Mucosa of rectum (tissue), 2 donors: ENCODE results near the gene CAMTA1.
A peak's percentile ranks its signal among the peaks of the same experiment; 100 is the strongest.
"Not testable (repeated sequence)": the region's sequence is repeated elsewhere in the genome, so short reads cannot be mapped to it uniquely, and the experiment has no call there.

Experiments used
- H3K27ac ChIP-seq, 2 donors: one replicate each; pipeline ENCODE4 v1.7.0; 2013; ENCODE audit warnings: inconsistent platforms in 2 of 2, low read depth in 2 of 2, low read length in 2 of 2
- H3K27me3 ChIP-seq, 2 donors: one replicate each; pipeline ENCODE4 v1.7.0; 2013; ENCODE audit warnings: low read length in 2 of 2; ENCODE audit not compliant: control insufficient read depth in 2 of 2, insufficient read depth in 2 of 2
- H3K36me3 ChIP-seq, 2 donors: one replicate each; pipeline ENCODE4 v1.7.0; 2013; ENCODE audit warnings: low read length in 2 of 2; ENCODE audit not compliant: control insufficient read depth in 2 of 2, insufficient read depth in 2 of 2
- H3K4me1 ChIP-seq, 2 donors: one replicate each; pipeline ENCODE4 v1.7.0; 2013; ENCODE audit warnings: low read length in 2 of 2, mild to moderate bottlenecking in 1 of 2; ENCODE audit not compliant: control insufficient read depth in 2 of 2, insufficient read depth in 2 of 2
- H3K4me3 ChIP-seq, 2 donors: one replicate each; pipeline ENCODE4 v1.7.0; 2013; ENCODE audit warnings: low read length in 2 of 2
- H3K9ac ChIP-seq, 2 donors: one replicate each; pipeline ENCODE4 v1.7.0; 2013; ENCODE audit warnings: low read length in 2 of 2, low read depth in 1 of 2, mild to moderate bottlenecking in 1 of 2
- H3K9me3 ChIP-seq, 2 donors: one replicate each; pipeline ENCODE4 v1.7.0; 2013; ENCODE audit warnings: low read length in 2 of 2; ENCODE audit not compliant: control insufficient read depth in 2 of 2
- donor health status: healthy.
- donor health status: Normal muscosa, but diverticular disease.

Gene CAMTA1

GRCh38 chr1:7329868-7330615 lies 544.8 kb downstream of the CAMTA1 start:
- Histone ChIP-seq H3K9me3 (no peaks in the 10 kb centered on the region), H3K9ac (no peak overlapping the region), H3K4me1 (peaks cover 3 to 19% of the 10 kb centered on the region in 2 donors), H3K4me3 (no peak overlapping the region), H3K36me3 (no peaks in the 10 kb centered on the region), H3K27me3 (no peaks in the 10 kb centered on the region), H3K27ac (no peak overlapping the region)

GRCh38 chr1:7330726-7331125 lies 545.5 kb downstream of the CAMTA1 start:
- H3K27me3 ChIP-seq, H3K27ac ChIP-seq, H3K9me3 ChIP-seq, H3K36me3 ChIP-seq, H3K9ac ChIP-seq, H3K4me3 ChIP-seq: not testable (repeated sequence)
- H3K4me1 ChIP-seq: peaks cover 5 to 23% of the 10 kb centered on the region in 2 donors

DNA sequence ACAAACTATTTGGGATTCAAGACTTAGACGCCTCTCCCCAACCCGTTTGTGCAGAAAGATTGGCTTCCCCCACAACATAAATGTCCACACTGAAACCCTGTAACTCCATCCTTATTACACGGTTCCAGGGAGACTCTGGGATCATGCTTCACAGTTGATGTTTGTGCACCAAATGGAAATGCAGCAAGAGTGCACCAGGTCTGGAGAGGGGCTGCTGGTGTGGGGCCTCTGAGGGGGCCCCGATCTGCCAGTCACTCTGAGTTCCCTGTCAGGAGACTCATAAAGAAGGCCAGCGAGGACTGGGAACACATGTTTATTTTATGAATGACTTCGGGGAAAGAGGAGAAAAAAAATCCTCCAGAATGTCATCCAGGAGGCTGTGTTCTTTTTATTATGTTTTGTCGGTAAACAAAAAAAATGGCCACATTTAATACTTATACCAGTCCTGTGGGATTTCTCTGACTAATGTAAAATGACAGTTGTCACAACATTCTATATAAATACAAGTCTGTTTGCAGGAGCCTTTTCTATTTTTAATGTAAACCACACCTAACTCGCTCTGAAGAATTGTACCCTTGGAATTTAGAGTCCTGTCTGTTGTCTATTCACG lies 546.8 kb downstream of the CAMTA1 start:
- H3K27me3 ChIP-seq: no peaks in the 10 kb centered on the region
- no peaks in the 10 kb centered on the region for H3K9me3 ChIP-seq
- no peak overlapping the region for H3K4me3 ChIP-seq
- H3K27ac ChIP-seq: no peak overlapping the region
- no peak overlapping the region for H3K9ac ChIP-seq
- no peaks in the 10 kb centered on the region for H3K36me3 ChIP-seq
- H3K4me1 ChIP-seq: peaks cover 5 to 23% of the 10 kb centered on the region in 2 donors

DNA sequence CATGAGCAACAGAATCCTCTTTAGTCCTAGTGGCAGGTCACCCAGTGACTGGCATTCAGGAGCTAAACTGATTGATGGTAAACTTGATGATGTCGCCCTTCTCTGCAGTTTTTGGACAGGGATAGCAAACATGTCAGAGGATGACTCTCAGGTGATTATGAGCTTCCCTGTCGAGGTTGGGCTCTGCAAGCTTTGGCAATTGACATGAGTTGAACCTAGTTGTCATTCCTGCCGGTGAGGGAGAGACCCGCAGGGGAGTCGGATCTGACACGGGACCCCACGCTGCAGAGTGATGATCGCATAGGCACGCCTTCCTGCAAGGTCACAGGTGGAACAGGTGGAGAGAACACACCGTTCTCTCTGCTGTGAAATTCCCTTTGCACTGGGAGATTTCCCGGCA lies 547.8 kb downstream of the CAMTA1 start:
- Histone ChIP-seq H3K4me1 (peaks cover 5 to 23% of the 10 kb centered on the region in 2 donors), H3K4me3 (no peak overlapping the region), H3K9ac (no peak overlapping the region), H3K9me3 (no peaks in the 10 kb centered on the region), H3K27ac (peak overlapping the region; percentile 43 to 78), H3K27me3 (no peaks in the 10 kb centered on the region), H3K36me3 (no peaks in the 10 kb centered on the region)

DNA sequence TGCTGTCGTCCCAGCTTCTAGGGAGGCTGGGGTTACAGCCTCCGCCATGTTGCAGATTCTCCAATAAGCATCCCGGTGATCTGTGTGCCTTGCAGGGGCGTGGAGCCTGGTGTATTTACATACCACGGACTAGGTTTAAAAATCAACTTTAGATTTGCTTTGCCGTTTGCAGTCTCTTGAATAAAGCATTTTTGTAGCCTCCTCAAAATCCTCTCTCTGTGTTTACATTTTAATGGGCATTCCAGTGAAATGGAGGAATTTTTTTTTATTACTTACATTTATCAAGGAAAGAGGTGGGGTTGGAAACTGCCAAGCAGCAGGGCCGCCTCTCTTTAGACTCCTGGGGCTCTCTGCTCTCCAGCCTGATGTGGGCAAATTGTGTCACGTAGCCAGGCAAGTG lies 548.4 kb downstream of the CAMTA1 start:
- H3K27me3 ChIP-seq: no peaks in the 10 kb centered on the region
- H3K27ac ChIP-seq: peak overlapping the region; percentile 72 to 78
- no peaks in the 10 kb centered on the region for H3K9me3 ChIP-seq
- H3K4me3 ChIP-seq: peak overlapping the region in 1 of 2 donors; percentile 31
- H3K4me1 ChIP-seq: peaks cover 5 to 23% of the 10 kb centered on the region in 2 donors
- no peak overlapping the region for H3K9ac ChIP-seq
- no peaks in the 10 kb centered on the region for H3K36me3 ChIP-seq

DNA sequence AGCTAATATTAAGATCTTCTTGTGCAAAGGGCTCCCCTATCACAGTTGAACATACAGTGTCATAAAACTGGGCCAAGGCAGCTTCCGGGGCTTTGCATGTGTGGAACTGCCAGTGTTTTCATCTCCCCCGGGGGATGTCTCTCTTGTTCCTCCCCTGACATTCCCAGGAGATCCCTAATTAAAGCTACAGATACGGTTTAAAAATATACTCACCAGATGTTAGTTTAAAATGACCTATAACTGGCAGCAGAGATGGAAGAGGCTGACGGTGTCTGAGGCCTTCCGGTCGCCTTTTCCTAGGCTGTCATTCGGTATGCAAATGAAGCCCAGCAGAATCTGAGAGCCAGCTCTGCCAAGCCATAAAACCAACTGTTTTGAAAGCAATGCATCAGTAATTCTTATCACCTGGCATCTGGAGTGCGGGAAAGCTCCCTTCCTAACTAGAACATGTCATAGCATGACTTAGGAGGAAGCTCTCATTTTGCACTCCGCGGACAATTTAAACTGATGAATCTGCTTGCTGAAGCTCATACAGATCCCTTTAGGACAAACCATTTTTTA lies 549.3 kb downstream of the CAMTA1 start:
- peak overlapping the region in 1 of 2 donors; percentile 31 for H3K4me3 ChIP-seq
- no peaks in the 10 kb centered on the region for H3K9me3 ChIP-seq
- H3K9ac ChIP-seq: peak overlapping the region in 1 of 2 donors; percentile 19
- no peaks in the 10 kb centered on the region for H3K36me3 ChIP-seq
- peak overlapping the region; percentile 72 to 78 for H3K27ac ChIP-seq
- no peaks in the 10 kb centered on the region for H3K27me3 ChIP-seq
- H3K4me1 ChIP-seq: peaks cover 5 to 23% of the 10 kb centered on the region in 2 donors

DNA sequence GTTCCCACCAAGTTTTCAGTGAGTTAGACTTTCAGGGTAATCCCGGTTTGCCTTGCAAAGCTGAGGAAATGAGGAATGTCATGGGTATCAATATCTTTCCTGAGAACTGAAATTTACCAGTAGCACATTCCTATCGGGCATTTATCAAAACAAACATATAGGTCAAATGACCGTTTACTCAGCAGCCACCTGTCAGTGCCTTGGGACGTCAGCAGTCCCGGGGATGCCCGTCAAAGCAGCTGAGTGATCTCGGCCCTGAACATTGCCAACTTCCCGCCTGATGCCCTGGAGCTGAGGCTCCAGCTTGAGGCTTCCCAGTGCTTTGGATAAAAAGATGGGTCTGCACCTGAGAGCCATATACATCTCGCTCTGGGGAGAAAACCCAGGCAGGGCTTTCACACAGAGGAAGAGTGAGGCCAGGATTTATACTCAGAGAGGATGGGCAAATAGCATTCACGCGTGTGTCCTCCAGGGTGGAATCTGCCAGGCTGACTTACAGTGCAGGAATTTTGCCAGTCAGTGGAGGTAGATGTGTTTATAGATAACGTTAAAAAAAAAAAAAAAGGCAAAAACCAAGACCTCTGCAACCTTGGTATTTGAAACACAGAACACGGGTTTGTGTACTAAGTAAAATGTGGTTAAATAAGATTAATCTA lies 550.1 kb downstream of the CAMTA1 start:
- Histone ChIP-seq H3K27me3 (no peaks in the 10 kb centered on the region), H3K9ac (no peak overlapping the region), H3K9me3 (no peaks in the 10 kb centered on the region), H3K4me1 (peaks cover 5 to 23% of the 10 kb centered on the region in 2 donors), H3K27ac (peak overlapping the region; percentile 26 to 78), H3K4me3 (no peak overlapping the region), H3K36me3 (no peaks in the 10 kb centered on the region)

DNA sequence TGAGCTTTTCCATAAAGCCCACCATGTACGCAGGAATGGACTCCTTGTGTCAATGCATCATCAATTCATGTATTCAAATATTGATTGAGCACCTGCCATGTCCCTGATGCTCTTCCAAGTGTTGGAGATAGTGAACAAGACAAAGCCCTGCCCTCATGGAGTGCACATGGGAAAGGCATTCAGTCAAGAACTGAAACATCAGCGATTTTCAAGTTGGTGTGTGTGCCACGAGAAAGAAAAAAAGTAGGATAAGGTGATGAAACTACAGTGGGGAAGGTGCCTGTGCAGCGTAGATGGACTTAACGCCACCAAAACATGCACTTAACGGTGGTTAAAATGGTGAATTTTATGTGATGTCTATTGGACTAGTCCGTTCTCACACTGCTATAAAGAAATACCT lies 553.2 kb downstream of the CAMTA1 start:
- H3K9ac ChIP-seq: no peak overlapping the region
- no peaks in the 10 kb centered on the region for H3K36me3 ChIP-seq
- H3K4me1 ChIP-seq: peaks cover 5 to 18% of the 10 kb centered on the region in 2 donors
- no peak overlapping the region for H3K27ac ChIP-seq
- H3K4me3 ChIP-seq: no peak overlapping the region
- no peaks in the 10 kb centered on the region for H3K9me3 ChIP-seq
- no peaks in the 10 kb centered on the region for H3K27me3 ChIP-seq

GRCh38 chr1:7339014-7339413 lies 553.8 kb downstream of the CAMTA1 start:
- Histone ChIP-seq H3K9ac (no peak overlapping the region), H3K36me3 (no peaks in the 10 kb centered on the region), H3K27me3 (no peaks in the 10 kb centered on the region), H3K4me1 (peaks cover 5 to 12% of the 10 kb centered on the region in 2 donors), H3K9me3 (no peaks in the 10 kb centered on the region), H3K4me3 (no peak overlapping the region), H3K27ac (no peak overlapping the region)

GRCh38 chr1:7339953-7340352 lies 554.7 kb downstream of the CAMTA1 start:
- no peaks in the 10 kb centered on the region for H3K9me3 ChIP-seq
- no peaks in the 10 kb centered on the region for H3K27me3 ChIP-seq
- peaks cover 2 to 6% of the 10 kb centered on the region in 2 donors for H3K4me1 ChIP-seq
- no peaks in the 10 kb centered on the region for H3K36me3 ChIP-seq
- peak overlapping the region in 1 of 2 donors; percentile 38 for H3K27ac ChIP-seq
- no peak overlapping the region for H3K4me3 ChIP-seq
- H3K9ac ChIP-seq: no peak overlapping the region
